GM18520 (cell line): ENCODE results near the gene WBP1.
A peak's percentile ranks its signal among the peaks of the same experiment; 100 is the strongest.
"Not testable (repeated sequence)": the region's sequence is repeated elsewhere in the genome, so short reads cannot be mapped to it uniquely, and the experiment has no call there.

Experiments
- ATAC-seq: cut with Tn5 transposase; IDR thresholded peaks from one replicate; pipeline ENCODE4 v1.9.1; 2021; ENCODE audit not compliant: unreplicated experiment

Gene WBP1

DNA sequence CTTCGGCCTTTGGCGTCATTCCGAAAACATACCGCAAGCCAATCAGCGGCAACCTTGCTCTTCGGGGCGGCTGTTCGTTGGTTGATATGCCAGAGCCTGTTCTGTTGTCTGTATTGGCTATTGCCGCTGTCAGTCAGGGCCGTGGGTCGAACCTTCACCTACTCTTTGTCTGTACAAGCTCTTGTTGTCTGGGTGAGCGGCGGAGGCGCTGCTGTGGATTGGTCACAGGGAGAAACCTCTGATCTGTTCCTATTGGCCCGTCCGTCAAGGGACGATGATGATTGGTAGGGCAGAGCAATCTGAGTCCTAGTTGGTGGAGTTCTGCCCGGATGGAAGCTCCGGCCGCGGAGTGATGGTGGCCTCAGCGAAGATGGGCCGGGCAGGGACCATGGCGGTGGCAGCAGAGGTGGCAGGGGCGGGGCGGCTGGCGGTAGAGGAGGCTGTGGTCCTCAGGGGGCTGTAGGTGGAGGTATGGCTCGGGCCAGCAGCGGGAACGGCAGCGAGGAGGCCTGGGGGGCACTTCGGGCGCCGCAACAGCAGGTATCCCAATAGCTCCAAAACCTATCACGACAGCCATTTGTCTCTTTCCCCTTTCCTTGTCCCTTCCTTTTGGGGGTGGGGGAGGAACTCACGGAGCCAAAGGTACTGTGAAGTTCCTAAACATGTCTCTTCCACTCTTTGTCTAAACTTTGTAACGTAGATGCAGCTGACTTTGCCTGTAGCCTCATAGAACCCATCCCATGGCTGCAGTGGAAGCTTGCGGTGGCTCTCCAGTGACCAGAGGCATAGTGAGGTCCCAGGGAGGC lies at the start of gene WBP1:
TSS of gene WBP1 (plus strand) at position 307 of the 806 bp plus-strand sequence. CDS start at position 472, 165 bp downstream.
- peak; percentile 83 for ATAC-seq

DNA sequence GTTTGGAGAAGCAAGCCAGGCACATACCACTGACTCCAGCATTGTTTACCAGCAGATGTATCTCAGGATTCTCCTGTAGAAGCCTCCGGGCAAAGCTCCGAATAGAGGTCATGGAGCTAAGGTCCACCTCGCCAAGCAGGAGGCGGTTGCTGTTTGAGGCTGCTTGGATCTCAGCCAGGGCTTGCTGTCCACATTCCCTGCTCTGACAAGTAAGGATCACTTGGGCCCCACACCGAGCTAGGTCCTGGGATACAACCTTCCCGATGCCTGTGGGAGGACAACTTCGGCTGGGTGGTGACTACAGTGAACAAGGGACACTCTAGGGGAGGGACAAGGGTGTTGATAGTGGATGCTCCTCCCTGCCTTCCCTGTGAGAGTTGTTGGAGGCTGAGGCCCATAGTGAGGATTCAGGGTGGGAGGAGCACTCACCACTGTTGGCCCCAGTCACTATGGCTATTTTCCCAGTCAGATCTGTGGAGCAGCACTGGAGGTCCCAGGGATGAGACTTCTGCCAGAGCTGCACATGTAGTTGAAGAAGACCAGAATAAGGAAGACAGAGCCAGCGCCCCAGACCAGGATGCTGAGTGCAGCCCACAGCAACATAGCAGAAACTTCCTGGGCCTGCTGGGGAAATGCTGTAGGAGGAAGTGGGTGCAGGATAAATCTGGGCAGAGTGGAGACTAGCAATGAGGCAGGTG lies 45.1 kb upstream of the WBP1 start:
- ATAC-seq: no peak

DNA sequence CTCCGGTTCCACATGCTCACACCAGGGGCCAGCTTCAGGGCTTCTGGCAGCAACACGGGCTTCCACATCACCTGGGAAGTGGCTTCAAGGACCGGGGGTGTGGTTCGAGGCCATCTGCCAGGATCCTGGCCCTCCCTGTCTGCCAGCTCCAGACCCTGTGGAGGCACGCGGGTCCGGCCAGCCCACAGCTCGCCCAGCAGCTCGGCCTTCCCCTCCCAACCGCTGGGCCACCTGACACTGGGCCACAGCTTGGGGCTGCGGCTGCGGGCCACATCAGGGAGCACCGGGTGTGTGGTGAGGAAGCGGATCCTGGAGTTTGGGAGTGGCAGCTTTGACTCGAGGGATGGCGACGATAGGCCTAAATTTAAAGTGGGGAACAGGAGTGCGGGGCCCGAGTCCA lies 43.8 kb upstream of the WBP1 start:
- ATAC-seq: no peak

DNA sequence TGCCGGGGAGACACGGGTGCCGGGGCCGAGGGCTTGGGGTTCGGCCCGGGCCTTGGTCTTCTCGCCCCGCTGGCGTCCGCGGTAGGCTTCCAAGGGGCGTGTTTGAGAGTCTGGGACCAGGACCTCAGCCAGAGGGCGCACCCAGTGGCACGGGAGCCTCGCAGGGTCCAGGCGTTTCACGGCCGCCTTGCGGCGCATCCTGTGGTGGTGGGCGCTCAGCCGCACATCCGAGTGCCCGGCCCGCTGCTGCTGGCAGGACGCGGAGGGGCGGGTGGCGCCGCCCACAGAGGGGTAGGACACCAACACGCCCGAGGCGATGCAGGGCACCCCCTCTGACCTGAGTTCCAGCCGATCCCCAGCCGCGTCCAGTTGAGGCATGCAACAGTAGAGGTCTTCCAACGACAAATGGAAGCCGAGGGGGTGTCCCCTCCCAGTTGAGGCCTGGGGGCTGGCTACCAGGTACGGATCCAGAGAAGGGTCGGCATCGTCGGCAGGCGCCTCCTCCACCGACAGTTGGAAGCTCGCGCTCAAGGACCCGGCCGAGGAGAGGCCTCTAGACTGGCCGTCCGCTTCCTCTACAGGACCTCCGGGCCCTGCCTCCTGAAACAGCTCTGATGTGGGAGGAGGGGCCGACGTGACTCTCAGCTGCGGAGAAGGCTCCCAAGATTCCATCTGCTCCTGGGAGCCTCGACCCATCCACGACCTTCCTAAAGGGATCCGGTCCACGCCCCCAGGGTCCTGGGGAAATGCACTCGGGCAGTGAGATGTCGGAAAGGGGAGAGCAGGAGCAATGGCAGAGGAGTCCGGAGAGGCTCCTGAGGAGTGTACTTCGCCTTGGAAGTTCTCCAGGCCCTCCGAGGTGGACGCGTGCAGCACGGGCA lies 43.1 kb upstream of the WBP1 start:
- ATAC-seq: no peak

DNA sequence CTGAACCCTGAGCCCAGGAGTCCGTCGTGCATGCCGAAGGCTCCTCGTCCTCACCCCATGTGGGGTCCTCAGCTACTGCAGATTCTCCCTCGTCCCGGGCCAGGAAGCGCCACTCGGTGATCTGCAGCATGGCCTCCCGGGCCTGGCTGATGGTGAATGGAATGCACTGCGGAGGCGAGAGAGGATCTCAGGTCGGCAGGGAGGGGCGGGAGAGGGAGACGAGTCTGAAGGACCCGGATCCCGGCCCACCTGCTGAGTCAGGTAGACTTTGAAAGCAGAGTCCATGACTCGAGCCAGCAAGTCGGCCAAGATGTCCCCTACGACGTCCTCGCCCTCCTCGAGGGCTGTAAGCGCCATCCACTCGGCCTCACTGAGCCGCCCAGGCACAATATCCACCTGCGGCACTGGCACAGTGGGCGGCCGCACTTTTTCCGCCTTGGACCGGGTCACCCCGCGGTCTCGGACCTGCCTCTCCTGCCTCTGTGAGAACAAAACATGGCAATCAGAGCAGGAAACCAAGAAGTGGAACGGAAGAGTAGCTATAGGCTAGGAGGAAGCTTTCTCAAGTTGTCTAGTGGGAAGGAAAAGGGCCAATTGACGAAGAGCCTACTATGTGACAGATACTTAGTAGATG lies 42.4 kb upstream of the WBP1 start:
- no peak for ATAC-seq

DNA sequence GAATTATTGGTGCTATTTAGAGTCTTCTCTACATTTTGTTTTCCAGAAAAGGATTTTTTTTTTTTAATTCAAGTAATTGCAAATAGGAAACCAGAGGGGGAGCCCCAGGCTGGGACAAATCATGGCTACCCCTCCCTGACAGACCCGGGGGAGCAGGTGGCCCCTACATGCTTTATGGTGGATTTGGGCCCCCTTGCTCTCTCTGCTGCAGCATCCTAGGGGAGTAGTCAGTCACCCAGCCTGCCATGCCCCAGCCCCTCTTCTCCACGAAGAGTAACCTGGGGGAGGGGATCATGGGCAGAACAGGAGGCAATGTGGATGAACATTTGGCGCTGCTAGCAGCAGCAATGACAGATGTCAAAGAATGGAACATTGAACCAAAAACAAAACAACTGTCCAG lies 41.5 kb upstream of the WBP1 start:
- no peak for ATAC-seq

DNA sequence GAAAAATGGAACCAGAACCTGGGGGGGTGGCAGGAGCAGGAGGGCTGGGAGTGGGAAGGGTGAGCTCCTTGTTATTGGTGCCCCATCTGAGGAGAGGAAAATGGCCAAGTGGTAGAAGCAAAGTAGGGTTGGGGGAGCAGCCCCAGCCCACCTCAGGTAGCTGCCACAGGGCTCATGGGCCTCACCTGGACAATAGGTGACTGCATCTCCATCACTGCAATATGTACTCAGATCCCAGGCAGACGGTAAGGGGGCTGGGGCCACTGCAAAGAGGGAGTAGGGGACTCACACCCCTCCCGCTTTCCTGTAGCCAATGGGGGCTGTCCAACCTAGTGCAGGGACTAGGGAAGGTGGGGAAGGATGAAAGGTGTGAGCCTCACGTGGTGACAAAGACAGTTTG lies 41.0 kb upstream of the WBP1 start:
- ATAC-seq: no peak

DNA sequence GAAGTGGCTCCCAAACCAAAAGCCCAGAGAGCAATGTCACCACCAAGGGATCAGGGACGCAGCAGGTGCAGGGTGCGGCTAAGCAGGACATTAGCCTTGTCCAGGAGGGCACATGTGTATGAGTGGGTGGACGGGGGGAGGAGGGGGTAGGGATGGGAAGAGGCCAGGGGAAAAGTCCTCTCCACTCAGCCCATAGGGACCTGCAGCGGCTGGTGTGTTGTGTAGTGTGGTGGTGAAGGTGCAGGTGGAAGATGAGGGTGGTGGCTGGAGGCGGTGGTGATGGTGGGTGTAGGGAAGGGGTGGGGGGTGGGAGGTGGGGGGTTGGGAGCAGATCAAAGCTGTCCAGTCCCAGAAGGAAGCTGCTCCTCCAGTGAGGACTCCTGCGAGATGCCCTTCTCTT lies 40.5 kb upstream of the WBP1 start:
- ATAC-seq: no peak

DNA sequence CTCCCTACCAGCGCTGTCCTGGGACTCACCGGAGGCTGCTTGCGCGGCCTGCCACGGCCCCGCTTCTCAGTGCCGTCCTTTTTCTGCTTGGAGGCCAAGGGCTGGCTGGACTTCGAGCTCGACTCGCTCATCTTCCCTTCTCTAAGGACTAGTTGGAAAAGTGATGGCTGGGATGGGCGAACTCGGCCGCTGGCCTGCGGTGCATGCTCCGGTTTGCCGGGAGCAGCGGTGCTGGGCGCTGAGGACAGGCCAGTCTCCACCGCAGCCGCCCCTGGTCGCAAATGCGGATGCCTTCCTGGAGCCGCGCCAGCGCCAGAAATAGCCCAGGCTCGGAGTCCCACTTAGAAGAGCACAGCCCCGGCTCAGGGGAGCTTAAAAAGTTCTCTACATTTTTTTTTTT lies 39.9 kb upstream of the WBP1 start:
- ATAC-seq: no peak

DNA sequence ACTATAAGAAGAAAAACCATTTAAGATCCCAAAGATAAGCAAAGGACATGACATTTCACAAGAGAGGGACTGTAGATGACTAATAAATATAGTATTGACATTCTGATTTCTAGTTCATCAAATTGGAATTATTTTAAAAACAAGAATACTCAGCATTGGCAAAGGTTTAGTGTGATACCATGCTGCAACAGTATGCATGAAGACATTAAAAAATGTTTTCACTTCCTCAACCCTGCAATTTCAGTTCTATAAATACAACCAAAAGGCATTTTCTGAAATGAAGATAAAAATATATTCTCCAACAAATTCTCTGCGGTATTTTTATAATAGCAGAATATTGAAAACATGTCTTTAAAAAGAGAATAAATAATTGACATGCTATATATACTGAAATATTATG lies 38.9 kb upstream of the WBP1 start:
- ATAC-seq: no peak

DNA sequence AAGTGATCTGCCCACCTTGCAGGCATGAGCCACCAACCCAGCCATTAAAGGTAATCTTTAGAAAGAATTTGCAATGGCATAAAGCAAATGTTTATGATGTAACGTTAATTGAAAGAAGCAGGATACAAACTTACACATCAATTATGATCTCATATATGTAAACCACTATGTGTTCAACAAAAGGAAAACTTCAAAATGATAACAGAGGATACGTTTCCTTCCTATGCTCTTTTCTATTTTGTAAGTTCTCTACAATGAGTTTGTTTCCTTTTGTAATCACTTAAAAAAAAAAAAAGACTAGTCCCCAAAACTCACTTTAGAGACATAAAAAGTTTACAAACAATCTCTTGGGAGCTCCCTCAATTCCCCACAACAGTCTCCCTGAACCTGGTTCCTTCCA lies 38.2 kb upstream of the WBP1 start:
- no peak for ATAC-seq

DNA sequence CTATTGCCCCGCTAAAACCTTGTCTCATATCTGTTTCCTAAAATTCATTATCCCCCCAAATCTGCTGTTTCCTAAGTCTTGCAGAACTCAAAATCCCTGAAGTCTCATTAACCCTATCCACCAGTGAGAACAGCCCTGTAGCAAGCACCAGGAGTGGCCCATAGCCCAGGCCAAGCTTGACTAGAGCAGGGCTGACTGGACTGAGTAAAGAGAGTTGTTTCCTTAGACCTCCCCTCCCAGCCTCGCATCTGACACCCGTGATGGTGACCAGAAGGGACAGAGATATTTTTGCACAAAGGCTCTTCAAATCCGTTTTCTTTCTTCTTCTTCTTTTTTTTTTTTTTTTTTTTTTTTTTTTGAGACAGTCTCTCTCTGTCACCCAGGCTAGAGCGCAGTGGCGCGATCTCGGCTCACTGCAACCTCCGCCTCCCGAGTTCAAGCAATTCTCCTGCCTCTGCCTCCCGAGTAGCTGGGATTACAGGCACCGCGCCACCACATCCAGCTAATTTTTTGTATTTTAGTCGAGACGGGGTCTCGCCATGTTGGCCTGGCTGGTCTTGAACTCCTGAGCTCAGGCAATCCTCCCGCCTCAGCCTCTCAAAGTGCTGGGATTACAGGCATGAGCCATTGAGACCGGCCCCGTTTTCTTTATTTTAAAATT lies 37.7 kb upstream of the WBP1 start:
- ATAC-seq: not testable (repeated sequence)

DNA sequence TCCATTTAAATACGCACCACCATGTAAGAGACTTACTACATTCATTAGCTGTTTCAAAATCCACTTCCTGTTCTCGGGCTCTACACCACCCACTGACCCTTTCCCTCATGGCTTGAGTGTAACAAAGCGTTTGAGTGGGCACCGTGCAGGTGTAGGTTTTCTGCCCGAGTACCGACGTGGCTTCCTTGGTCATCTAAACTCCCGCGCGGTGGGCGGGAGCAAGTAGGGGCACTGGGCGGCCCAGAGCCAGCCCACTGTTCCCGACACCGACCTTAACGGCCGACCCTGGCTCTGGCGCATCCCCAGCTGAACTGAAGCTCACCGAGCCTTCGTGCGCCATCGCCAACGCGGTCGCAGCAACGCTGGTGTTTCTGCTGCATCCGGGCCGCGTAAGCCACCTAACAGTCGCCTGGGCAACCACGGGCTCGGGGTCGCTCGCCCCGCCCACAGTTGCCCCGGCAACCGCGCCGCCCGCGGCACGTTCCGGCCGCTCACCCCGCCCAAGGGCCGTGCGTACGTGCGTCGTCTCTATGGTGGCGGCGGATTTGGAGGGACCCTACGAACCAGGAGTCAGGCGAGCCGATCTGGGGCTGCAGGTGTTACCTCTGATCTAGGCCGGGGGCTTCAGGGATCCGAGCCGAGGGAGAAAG lies 36.9 kb upstream of the WBP1 start, which contains the start of the genes C2orf81 and WDR54:
TSS of gene C2orf81 (minus strand) at position 399 of the 650 bp plus-strand sequence. CDS start at position 340, 59 bp downstream.
TSS of gene WDR54 (plus strand) at position 510 of the 650 bp plus-strand sequence. CDS start 424 bp downstream, outside the sequence.
- peak; percentile 95 for ATAC-seq

DNA sequence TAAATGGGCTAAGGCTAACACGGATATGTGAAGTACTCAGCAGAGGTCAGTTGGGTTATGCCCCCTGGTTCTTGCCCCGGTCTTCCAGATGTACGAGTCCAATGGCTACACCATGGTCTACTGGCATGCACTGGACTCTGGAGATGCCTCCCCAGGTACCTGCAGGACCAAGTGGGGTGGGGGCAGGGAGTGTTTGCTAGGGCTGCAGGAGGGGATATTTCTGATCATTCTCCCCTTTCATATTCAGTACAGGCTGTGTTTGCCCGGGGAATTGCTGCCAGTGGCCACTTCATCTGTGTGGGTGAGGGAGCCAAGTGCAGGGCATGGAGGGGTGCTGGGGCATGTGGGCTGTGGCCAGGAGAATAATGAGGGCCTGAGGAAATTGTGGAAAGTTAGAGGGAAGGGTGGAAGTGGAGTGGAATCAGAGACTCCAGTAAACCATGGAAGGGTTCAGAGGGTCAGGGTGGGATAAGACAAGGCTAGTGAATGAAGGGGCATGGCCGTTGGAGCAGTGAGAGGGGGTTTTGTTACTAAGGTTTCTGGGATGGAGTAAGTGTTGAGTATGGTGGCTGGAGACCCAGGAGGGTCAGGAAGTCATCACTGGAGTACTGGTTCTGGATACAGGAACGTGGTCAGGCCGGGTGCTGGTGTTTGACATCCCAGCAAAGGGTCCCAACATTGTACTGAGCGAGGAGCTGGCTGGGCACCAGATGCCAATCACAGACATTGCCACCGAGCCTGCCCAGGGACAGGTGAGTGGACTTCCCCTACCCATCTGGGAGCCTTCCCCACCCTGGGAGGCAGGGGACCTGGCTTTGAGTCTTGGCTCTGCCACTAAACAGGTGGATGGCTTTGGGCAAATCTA lies 34.8 kb upstream of the WBP1 start:
- no peak for ATAC-seq

DNA sequence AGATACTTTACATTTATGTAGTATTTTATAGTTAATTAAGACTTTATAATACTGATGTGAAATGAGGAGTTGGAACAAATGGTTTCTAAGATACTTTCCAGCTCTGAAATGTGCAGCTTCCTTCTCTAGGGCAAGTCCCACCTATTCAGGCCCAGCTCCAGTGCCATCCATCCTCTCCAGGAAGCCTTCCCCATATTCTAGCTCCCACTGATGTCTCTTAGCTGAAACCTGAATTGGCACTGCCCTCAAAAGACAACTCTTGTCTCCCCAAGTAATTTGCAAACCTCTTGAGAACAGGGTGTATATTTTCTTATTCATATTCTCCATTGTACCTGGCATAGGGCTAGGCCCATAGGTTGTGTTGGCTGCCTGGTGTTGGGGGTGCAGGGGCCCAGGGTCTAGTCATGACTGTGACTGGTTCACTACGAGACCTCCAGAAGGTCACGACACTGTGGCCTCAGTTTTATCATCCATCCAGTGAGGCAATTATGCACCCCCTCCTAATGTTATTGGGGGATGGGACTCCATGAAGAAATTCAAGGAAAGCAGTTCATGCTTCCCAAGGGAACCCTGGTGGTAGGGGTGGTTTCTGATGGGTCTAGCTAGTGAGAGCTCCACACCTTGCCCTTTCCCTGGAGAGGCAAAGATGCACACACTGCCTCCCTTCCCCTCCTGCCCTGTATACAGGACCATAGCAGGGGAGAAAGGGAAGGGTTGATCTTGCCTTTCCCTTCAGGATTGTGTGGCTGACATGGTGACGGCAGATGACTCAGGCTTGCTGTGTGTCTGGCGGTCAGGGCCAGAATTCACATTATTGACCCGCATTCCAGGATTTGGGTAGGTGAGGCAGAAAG lies 33.9 kb upstream of the WBP1 start:
- no peak for ATAC-seq

DNA sequence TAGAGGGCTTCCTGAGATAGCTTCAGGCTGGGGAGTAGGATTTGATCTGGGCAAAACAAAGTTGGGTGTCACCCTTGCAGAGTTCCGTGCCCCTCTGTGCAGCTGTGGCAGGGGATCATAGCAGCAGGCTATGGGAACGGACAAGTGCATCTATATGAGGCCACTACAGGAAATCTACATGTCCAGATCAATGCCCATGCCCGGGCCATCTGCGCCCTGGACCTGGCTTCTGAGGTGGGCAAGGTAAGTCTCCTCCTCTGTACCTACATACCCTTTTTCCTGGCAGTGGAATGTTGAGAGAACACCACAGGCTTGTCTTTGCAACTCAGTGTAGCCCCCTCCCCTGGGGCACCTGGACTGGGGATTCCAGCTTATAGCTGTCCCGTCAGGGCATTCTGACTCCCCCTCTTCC lies 33.2 kb upstream of the WBP1 start:
- no peak for ATAC-seq

DNA sequence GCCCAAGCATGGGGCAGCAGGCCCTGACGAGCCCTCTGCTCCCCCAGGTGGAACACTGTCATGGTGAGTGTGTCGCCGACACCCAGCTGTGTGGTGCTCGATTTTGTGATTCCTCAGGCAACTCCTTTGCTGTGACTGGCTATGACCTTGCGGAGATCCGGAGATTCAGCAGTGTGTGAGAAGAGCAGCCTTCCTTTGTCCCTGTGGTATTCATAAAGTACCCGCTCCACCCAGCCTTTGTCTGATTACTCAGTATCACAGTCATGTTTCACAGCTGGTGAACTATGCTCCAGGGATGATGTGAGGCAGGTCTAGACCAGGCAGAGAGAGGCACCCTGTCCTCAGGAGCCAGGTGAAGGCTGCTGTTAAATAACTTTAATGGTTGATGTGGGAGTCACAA lies 32.7 kb upstream of the WBP1 start:
- no peak for ATAC-seq
